MM.1S (cell line): ENCODE data around the gene TSHZ2.

ENCODE experiments used
- EZH2 ChIP-seq: fragments of 300-600 bp; sonication (generic); optimal IDR thresholded peaks from 2 replicates; pipeline ENCODE3; 2017; ENCODE audit warnings: low read depth, mild to moderate bottlenecking, antibody characterized with exemption, low read length, mixed read lengths
- EZH2phosphoT487 ChIP-seq: fragments of 300-600 bp; sonication (generic); IDR thresholded peaks from 2 replicates; pipeline ENCODE4 v1.6.1; 2018; ENCODE audit warnings: antibody characterized with exemption, low read length
- TF ChIP-seq, protein P1 (sequence below): fragments of 300-600 bp; sonication (generic); IDR thresholded peaks from 2 replicates; pipeline ENCODE4 v1.5.1; 2016; ENCODE audit warnings: antibody characterized with exemption, low read length, mixed read lengths

GRCh38 chr20:53098621-53099020 lies 126.5 kb downstream of the TSHZ2 start:
- TF ChIP-seq, protein P1, sequence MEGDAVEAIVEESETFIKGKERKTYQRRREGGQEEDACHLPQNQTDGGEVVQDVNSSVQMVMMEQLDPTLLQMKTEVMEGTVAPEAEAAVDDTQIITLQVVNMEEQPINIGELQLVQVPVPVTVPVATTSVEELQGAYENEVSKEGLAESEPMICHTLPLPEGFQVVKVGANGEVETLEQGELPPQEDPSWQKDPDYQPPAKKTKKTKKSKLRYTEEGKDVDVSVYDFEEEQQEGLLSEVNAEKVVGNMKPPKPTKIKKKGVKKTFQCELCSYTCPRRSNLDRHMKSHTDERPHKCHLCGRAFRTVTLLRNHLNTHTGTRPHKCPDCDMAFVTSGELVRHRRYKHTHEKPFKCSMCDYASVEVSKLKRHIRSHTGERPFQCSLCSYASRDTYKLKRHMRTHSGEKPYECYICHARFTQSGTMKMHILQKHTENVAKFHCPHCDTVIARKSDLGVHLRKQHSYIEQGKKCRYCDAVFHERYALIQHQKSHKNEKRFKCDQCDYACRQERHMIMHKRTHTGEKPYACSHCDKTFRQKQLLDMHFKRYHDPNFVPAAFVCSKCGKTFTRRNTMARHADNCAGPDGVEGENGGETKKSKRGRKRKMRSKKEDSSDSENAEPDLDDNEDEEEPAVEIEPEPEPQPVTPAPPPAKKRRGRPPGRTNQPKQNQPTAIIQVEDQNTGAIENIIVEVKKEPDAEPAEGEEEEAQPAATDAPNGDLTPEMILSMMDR, result no peak
- TF ChIP-seq EZH2phosphoT487, result no peak
- TF ChIP-seq EZH2, result no peak
